GM21526 (cell line): ENCODE data around the gene DNAJC3.
A peak's percentile ranks its signal among the peaks of the same experiment; 100 is the strongest.
"Not testable (repeated sequence)": the region's sequence is repeated elsewhere in the genome, so short reads cannot be mapped to it uniquely, and the experiment has no call there.

Experiments
- ATAC-seq: cut with Tn5 transposase; IDR thresholded peaks from one replicate; pipeline ENCODE4 v1.9.1; 2021; ENCODE audit warnings: moderate library complexity; ENCODE audit not compliant: unreplicated experiment, low FRiP score

The DNAJC3 gene

DNA sequence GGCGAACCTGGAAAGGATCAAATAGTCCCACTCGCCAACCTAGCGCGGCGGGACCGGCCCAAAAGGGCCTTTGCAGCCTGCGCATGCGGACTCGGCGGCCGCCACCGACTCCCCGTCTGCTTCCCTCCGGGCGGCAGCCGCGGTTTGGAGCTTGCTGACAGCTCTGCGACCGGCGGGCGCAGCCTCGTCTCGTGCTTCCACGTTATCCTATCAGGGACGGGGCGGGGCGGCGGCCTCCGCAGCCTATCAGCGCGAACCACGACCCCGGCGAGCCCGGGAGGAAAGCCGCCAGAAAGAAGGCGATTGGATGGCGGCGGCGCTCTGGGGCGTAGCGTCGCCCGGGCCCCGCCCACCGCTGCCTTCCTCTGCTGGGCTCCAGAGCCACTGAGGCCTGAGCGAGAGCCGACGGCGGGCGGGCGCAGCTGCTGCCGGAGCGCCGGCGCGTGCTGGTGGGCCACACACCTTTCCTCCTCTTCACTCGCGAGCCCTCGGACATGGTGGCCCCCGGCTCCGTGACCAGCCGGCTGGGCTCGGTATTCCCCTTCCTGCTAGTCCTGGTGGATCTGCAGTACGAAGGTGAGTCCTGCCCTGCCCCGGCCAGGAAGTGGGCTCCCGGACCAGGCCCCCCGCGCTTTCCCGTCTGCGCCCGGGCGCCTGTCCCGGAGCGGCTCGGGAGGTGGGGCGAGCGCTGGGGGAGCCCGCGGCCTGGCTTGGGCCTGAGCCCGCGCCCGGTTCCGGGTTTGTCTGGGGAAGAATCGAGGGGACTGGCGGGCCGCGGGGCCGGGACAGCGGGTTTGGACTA lies at the start of gene DNAJC3:
Gene DNAJC3 (plus strand): TSS at position 378 of the 802 bp plus-strand sequence. CDS start 117 bp downstream, at position 495.
- peak; percentile 94 for ATAC-seq

DNA sequence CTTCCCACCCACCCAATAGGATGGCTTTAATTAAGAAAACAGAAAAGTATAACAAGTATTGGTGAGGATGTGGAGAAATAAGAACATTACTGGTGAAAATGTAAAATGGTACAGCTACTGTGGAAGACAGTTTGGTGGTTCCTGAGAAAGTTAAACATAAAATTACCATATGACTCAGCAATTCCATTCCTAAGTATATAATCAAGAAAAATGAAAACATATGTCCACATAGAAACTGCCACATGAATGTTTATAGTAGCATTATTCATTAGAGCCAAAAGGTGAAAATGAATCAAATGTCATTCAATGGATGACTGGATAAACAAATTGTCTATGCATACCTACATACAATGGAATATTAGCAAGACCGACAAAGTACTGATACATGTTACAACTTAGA lies 49.3 kb upstream of the DNAJC3 start:
- ATAC-seq: no peak

DNA sequence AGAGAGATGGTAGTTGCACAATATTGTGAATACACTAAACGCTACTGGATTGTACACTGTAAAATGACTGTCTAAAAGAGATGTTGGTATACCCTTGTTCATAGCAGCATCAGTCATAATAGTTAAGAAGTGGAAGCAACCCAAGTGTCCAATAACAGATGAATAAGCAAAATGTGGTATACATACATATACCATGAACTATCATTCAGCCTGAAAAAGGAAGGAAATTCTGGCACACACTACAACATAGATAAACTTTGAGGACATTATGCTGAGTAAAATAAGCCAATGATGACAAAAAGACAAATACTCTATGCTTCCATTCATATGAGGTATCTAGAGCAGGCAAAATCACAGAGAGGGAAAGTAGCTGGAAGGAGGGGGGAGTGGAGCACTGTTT lies 48.5 kb upstream of the DNAJC3 start:
- no peak for ATAC-seq

GRCh38 chr13:95629071-95629470 lies 47.9 kb upstream of the DNAJC3 start:
- no peak for ATAC-seq

DNA sequence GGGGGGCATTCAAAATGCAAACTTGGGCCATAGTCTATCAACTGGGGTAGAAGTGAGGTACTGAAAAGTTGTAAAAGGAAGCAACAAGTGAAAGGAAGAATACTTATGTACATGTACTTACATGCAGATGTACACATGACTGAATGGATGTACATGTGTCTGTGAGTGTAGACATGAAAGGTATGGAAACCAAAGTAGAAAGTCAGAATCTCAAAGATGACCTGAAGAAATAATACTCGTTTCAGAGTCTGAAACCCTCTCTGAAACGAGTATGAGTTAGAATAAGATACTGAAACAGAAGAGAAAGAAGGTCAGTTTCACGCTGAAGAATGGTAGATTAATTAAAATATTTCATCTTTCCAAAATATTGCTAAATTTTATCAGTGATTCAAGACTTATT lies 46.3 kb upstream of the DNAJC3 start:
- ATAC-seq: no peak

DNA sequence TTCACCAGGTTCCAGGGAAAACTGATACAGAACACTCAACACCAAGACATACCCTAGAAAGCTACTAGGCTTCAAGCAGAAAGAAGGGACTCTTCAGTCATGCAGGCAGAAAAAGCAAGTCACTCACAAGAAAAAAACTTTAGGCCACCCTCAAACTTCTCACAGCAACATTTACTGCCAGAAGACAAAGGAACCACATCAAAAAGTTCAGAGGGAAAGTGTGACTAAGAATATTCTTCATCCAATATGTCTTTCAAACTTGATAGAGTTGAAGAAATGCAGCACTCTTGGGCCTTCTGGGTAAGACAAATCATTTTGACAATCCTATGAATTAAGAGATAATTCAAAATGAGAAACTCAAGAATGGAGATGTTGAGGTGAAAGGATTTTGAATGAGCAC lies 40.1 kb upstream of the DNAJC3 start:
- ATAC-seq: no peak

DNA sequence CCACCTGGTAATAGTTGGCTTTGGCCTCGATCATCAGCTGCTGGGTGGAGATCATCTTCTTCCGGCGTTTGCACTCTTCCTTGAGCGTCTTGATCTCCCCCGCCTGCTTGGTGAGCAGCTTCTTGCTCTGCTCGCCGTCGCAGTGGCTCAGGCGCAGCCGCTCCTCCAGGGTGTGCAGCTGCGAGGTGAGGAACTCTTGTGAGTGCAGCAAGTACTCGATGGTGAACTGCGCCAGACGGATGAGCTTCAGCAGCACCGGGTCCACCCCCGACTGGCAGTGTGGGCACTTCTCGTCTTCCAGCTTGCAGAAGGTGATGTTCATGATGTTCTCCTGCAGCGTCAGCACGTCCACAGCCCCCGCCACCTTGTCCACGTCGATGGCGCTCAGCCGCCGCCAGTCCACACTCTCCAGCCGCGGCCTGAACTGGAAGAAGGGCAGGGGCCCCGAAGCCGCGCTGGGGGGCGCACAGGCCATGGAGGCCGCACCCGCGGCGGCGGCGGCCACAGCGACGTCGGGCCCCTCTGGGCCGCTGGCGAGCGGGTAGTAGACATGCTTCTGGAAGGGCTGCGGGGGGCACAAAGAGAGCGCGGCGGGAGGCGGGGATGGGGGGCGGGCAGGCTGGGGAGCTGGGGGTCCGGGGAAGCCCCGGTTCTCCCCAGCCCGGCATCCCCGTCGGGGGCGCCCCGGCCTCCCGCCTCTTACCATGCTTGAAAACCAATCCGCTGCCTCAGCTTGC lies 35.5 kb upstream of the DNAJC3 start:
- no peak for ATAC-seq

GRCh38 chr13:95642028-95642621 lies 34.8 kb upstream of the DNAJC3 start:
- no peak for ATAC-seq

DNA sequence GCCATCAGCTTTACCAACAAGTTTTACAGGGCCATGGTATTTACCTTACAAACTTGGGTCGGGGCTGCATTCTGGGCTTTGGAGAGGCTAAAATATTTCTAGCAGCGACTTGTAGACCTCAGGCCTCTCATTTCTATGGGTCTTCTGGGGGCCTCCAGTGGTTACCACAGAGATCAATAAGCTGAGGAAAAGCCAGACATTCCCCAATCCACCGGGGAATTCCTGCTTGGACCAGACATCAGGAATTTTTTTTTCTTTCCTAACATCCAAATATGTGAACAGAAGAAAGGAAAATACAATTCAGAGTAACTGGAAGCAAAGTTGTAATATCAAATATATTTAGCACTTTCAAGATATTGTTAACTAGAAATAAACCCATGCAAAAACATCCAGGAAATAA lies 33.9 kb upstream of the DNAJC3 start:
- ATAC-seq: no peak

- no peak for ATAC-seq
Measured at GRCh38 chr13:95643571-95643935, 33.4 kb upstream of the DNAJC3 start.

DNA sequence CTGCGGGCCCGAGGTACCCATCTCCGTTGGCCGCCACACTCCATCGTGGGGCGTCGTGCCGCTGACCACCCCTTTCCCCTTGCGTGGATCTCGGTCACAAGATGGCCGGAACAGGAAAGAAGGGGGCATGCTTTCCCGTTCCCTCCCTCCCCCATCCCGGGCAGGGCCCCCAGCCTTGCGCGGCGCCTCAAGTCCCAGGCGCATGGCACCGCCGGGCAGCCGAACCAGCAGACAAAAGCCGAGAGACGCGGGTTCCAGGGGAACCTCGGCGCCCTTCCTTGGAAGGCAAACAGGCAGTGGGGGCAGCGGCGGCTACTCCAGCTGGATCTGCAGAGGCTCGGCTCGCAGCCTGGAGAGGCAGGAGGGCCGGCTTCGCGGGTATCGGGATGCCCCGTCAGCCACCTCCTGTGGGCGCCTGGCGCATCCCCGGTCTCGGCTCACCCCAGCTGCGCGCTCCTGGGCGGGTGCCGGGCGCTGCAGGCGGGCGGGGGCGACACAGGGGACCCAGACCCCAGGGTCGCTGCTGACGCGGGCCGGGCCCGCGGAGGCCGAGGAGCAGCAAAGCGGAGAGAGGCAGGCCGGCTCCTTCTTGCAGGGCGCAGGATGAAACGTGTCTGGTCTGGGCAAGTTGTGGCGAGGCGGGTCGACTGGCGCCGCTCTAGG lies 32.9 kb upstream of the DNAJC3 start:
- ATAC-seq: peak; percentile 36

- ATAC-seq: peak; percentile 90
Measured at GRCh38 chr13:95644601-95645052, 32.3 kb upstream of the DNAJC3 start, which contains the start of gene DZIP1. TSS of gene DZIP1 (minus strand) at chr13:95644706. CDS start at chr13:95642029, 2,677 bp downstream.

GRCh38 chr13:95647321-95647720 lies 29.6 kb upstream of the DNAJC3 start:
- no peak for ATAC-seq

- no peak for ATAC-seq
Measured at GRCh38 chr13:95650696-95651095, 26.2 kb upstream of the DNAJC3 start.

- ATAC-seq: no peak
Measured at GRCh38 chr13:95652244-95652764, 24.6 kb upstream of the DNAJC3 start.

- no peak for ATAC-seq
Measured at GRCh38 chr13:95652821-95653220, 24.1 kb upstream of the DNAJC3 start.

DNA sequence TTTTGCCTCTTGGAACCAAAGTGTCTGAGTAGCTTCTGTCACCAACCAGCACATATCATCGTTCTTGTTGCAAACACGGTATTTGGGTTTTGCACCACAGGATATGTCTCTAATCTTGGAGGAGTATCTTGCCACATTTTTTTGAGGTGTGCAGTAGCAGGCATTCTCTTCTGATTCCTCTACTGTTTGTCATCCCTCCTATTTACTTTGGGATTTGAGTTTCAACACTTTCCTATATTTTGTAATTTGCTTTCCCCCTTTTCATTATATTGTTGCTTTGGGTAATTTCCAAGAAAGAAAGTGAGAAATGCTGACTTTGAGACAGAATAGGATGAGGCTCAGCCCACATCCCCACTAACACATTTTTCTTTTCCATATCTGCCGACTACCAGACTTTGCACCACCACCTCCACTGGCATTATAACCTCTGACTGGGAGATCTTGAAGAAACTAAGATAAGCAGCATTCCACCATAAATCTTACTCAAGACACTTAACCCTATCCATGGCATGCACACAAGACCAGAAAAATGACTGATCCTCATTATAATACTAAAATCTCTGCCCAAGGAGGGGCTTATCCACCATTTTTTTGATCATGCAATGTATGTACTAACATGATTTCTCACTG lies 20.4 kb upstream of the DNAJC3 start:
- no peak for ATAC-seq

- no peak for ATAC-seq
Measured at GRCh38 chr13:95659500-95659899, 17.4 kb upstream of the DNAJC3 start.

DNA sequence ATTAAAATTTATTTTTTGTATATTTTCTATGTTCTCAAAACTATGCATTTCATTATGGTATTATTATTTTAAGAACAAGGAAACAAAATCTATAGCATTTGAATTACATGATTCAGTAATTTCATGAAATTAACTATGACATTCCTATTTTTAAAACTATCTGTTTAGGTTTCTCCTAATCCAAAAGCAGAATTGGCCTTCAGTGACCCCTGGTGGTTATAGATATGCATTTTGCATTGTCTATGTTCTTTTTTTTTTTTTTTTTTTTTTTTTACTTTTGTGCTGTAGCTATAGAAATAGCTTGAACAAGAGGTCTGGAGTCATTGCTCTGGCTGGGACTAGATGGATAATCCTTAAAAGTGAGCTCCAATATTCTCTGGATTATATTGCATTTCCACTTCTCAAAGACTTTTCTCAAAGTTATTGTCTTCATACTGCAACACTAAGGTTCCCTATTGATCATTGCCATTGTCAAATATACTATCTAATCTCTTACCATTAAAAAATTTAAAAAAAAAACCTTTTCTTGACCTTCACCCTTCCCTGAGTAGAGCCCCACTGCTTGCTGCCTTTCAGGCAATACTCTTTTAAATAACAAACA lies 15.9 kb upstream of the DNAJC3 start:
- no peak for ATAC-seq

GRCh38 chr13:95667235-95667634 lies 9.7 kb upstream of the DNAJC3 start:
- ATAC-seq: not testable (repeated sequence)
